ENCODE results near the gene ETNPPL.

Gene ETNPPL

GRCh38 chr4:108693819-108694218, 69.0 kb downstream of the ETNPPL start:
- DNase-seq: no peak

GRCh38 chr4:108693211-108693610, 69.6 kb downstream of the ETNPPL start:
- no peak for DNase-seq

Data from SIG-M5 (cell line).